GM18508 (cell line): Measurements from ENCODE around the gene ANAPC15.

Experiments used
- ATAC-seq: cut with Tn5 transposase; IDR thresholded peaks from one replicate; pipeline ENCODE4 v1.9.1; 2021; ENCODE audit warnings: moderate number of reproducible peaks; ENCODE audit not compliant: insufficient read depth, unreplicated experiment

The ANAPC15 gene

GRCh38 chr11:72088076-72088808 is 24.3 kb downstream of the ANAPC15 start:
- ATAC-seq = no peak

- ATAC-seq = no peak
Observed at GRCh38 chr11:72085621-72086351, 26.7 kb downstream of the ANAPC15 start.

DNA sequence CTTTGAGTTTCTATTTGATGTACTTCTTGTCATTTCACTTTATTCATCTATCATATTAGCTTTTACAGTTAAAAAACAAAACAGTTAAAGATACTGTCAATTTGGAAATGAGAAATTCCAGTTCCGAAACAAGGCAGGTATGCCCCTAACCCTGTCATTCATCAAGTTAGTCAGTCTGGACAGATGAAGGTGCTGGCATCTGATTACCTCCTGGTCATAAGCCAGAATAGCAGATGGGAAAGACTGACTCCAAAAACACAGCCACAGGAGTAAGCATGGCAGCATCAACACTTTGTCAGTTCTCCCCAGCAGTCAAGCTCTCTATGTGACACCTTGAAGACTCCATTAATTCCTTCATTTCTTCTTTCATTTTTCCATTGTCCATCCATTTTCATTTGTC is 27.5 kb downstream of the ANAPC15 start:
- ATAC-seq = no peak

- ATAC-seq = no peak
Observed at GRCh38 chr11:72084076-72084475, 28.4 kb downstream of the ANAPC15 start.

GRCh38 chr11:72083414-72083813 is 29.1 kb downstream of the ANAPC15 start:
- no peak for ATAC-seq

- no peak for ATAC-seq
Observed at GRCh38 chr11:72081821-72082453, 30.6 kb downstream of the ANAPC15 start.

DNA sequence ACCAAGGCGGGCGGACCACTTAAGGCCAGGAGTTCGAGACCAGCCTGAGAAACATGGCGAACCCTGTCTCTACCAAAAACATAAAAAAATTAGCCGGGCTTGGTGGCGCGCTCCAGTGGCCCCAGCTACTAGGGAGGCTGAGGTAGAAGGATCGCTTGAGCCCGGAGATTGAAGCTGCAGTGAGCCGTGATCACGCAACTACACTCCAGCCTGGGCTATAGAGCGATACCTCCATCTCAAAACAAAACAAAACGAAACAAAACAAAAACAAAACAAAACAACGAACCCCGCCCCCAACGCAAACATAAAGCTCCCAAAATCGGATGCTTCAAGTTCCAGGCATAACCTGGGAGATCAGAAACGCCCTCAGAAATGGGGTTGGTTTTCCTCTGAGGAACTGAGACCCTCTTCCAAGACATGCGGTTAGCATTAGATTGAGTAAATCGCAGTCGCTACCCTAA is 31.3 kb downstream of the ANAPC15 start:
- ATAC-seq = no peak

DNA sequence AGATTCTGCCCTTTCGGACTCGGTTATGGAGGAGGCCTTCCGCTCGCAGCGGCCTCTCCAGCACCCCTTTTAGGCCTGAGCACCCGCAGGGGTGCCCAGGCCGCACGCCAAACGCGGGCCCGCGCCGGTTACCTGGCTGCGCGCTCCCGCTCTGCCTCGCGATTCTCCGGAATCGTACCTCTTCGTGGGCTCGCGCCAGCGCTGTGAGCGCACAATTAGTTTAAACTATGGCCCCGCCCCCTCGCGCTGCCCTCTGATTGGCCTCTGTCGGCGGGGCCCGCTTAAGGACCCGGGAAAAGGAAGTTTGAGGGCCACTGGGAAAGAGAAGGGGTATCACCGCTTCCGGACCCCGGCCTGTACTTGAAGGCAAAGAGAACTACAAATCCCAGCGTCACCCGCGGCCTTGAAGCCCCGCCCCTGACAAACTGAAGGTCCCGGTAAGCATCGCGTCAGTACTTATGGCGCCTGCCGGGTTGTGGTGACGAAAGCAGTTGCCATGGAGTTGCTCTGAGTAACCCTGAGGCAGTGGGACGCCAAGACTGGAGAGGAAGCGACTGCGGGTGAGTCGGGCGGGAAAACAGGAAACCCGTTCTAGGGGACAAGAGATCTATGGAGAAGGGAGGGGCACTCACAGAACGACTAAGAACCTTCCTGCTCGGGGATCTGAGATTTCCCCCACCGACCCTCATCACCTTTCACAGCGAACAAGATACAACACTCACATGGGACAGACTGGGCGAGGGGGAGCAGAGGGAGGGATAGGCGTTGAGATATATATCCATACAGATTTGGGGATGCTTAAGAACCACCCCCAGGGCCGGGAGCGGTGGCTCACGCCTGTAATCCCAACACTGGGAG is 31.9 kb downstream of the ANAPC15 start, which contains the start of the genes LRRC51 and NUMA1:
TSS of gene LRRC51 (plus strand) at position 525 of the 858 bp plus-strand sequence. CDS start 8,234 bp downstream, outside the sequence.
TSS of gene NUMA1 (minus strand) at position 217 of the 858 bp plus-strand sequence. CDS start 44,599 bp downstream, outside the sequence.
- peak; percentile 82 for ATAC-seq

DNA sequence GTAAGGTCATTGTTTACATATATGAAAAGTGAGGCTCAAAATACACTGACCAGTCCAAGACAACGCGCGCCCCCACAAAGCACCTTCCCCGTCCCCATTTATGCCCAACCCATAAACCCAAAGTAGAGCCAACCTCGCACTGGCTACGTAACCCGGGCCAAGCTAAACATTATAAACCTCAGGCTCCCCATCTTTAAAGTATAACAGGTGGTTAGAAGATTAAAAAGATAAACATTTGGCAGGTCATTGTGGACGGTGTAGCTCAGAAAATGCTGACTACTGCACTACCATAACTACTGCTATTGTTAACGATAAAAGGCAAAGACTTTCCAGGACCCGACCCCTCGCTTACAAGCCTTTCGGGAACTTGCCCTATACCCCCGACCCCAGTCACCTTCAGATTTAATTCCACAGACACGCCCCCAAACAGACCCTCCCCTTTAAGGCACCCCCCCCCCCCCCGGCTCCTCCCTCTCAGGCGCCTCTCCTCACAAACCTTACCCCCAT is 32.6 kb downstream of the ANAPC15 start:
- ATAC-seq = no peak

DNA sequence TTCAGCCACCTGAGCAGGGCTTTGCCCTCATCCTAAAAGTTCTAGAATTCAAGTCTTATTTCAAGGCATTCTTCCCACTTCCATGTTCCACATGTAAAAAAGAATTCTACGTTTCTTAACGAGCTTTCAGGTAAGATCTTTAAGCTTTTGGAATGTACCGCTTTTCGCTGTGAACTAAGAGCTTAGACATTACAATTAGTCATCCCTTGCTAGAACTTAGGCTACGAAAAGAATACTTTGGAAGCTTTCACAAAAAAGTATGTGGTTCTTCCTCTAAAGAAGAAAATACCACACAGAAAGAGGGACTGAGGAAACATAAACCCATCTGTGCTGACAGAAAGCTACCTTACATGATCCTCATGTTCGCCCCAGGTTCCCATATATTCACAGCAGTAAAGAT is 34.0 kb downstream of the ANAPC15 start:
- no peak for ATAC-seq

GRCh38 chr11:72075756-72076155 is 36.7 kb downstream of the ANAPC15 start:
- no peak for ATAC-seq

GRCh38 chr11:72075109-72075508 is 37.4 kb downstream of the ANAPC15 start:
- no peak for ATAC-seq

- no peak for ATAC-seq
Observed at GRCh38 chr11:72072348-72072747, 40.1 kb downstream of the ANAPC15 start.

DNA sequence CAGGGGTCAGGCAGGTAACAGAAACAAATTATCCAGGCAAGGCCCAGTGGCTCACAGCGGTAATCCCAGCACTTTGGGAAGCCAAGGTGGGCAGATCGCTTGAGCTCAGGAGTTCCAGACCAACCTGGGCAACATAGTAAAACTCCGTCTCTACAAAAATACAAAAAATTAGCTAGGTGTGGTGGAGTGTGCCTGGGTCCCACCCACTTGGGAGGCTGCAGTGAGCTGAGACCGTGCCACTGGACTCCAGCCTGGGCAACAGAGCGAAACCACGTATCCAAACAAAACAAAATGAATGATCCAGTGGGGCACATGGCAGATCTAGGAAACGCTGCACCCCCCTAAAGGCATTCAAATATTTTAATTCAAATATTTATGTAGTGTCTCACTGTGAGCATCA is 42.0 kb downstream of the ANAPC15 start:
- no peak for ATAC-seq

DNA sequence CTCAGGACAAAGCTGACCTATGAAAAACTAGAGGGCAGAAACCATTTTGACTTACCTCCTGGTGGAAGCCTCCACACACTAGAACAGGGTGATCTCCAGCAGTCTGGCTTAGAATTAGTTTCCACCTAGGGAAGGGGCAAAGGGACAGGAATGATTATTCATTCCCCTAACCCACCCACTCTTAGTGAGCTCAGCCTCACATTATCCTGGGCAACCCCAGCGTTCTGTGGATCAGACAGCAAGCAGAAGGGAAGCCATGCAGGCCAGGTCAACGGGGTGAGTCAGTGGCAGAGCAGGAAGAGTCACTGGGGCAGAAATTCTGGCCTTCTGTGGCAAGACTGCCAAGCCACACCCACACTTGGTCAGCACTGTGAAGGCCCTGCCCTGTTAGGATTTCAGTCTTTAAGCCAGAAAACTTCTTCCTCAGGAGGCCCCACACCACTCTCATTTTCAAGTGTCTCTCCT is 42.7 kb downstream of the ANAPC15 start:
- no peak for ATAC-seq

GRCh38 chr11:72069200-72069599 is 43.3 kb downstream of the ANAPC15 start:
- ATAC-seq = no peak

GRCh38 chr11:72067676-72068075 is 44.8 kb downstream of the ANAPC15 start:
- ATAC-seq = no peak

DNA sequence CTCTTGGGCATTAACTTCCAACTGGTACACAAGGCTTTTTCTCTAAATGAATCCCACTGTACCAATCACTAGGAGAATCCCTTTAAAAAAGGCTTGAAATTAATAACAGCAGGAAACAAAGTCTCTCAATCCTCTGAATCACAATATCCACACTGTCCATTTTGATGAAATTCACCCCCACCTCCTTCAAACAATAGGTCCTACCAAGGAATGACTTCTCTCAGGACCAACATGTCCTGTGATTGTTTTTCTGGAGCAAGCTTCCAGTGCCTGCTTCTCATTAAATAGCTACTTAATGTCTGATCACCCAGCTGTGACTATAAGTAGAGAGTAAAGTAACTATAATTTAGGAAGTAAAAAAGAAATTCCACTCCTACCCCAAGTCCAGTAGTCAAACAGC is 45.2 kb downstream of the ANAPC15 start:
- no peak for ATAC-seq

DNA sequence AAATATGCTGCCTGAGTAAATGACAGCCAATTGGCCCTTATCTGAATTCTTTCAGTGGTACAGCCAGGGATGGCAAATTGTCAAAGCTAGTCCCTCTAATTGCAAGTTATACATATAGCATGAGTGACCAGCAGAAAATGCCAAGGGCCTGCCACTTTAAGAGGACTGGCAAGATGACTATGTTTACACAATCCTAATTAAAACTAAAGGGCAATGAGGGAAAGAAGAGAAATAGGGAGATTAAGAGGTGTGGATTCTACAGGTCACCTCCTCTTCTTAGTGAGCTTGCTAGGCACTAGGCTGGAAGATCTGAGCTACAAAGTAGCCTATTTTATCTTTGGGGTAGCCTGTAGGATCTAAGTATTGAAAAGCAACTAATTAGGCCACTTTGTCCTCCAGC is 45.6 kb downstream of the ANAPC15 start:
- no peak for ATAC-seq
